HepG2 (cell line): Measurements from ENCODE around the gene RMDN2. TPM values are rescaled to one million over a fixed set of nuclear protein-coding genes. Genes with fewer than 3 reads are reported as not detected.

Source experiments
- CREM ChIP-seq, 2 experiments: sonication (generic) in 1 of 2; formaldehyde crosslinking in 1 of 2; IDR thresholded peaks; 2 replicates each; pipeline versions ENCODE4 v1.4.0 to v1.6.1; 2016 to 2020; ENCODE audit warnings: antibody characterized with exemption in 1 of 2, mild to moderate bottlenecking in 1 of 2, missing genetic modification reagents in 1 of 2
- ELF3 ChIP-seq: IDR thresholded peaks from 2 replicates; pipeline ENCODE4 v1.6.1; 2016; ENCODE audit warnings: missing genetic modification reagents, missing compliant biosample characterization
- LBX2 ChIP-seq: sonication (generic); formaldehyde crosslinking; IDR thresholded peaks from 2 replicates; pipeline ENCODE4 v1.5.0; 2020; ENCODE audit warnings: missing genetic modification reagents, mild to moderate bottlenecking, borderline replicate concordance
- MLLT10 ChIP-seq: sonication (generic); formaldehyde crosslinking; IDR thresholded peaks from 2 replicates; pipeline ENCODE4 v1.4.0; 2020; ENCODE audit warnings: missing genetic modification reagents
- MYPOP ChIP-seq: sonication (generic); formaldehyde crosslinking; IDR thresholded peaks from 2 replicates; pipeline ENCODE4 v1.8.1; 2023; ENCODE audit warnings: mild to moderate bottlenecking, moderate library complexity, missing genetic modification reagents
- STAG1 ChIP-seq: sonication (generic); formaldehyde crosslinking; IDR thresholded peaks from 2 replicates; pipeline ENCODE4 v1.4.0; 2020; ENCODE audit warnings: missing genetic modification reagents
- ZBTB26 ChIP-seq: IDR thresholded peaks from 2 replicates; pipeline ENCODE4 v1.6.1; 2016; ENCODE audit warnings: missing compliant biosample characterization, missing genetic modification reagents, borderline replicate concordance
- ZNF446 ChIP-seq: sonication (generic); formaldehyde crosslinking; IDR thresholded peaks from 2 replicates; pipeline ENCODE4 v1.5.0; 2020; ENCODE audit warnings: mild to moderate bottlenecking, missing genetic modification reagents
- ZNF460 ChIP-seq: sonication (generic); formaldehyde crosslinking; IDR thresholded peaks from 2 replicates; pipeline ENCODE4 v1.5.1; 2020; ENCODE audit warnings: missing genetic modification reagents, mild to moderate bottlenecking, borderline replicate concordance
- ZNF501 ChIP-seq: sonication (generic); formaldehyde crosslinking; IDR thresholded peaks from 2 replicates; pipeline ENCODE4 v1.5.1; 2020; ENCODE audit warnings: mild to moderate bottlenecking, moderate library complexity, missing genetic modification reagents
- ZNF75D ChIP-seq: sonication (generic); formaldehyde crosslinking; IDR thresholded peaks from 2 replicates; pipeline ENCODE4 v1.8.1; 2023; ENCODE audit warnings: missing genetic modification reagents, mild to moderate bottlenecking, borderline replicate concordance
- ZSCAN20 ChIP-seq: sonication (generic); formaldehyde crosslinking; IDR thresholded peaks from 2 replicates; pipeline ENCODE4 v1.4.0; 2020; ENCODE audit warnings: missing genetic modification reagents, mild to moderate bottlenecking, borderline replicate concordance
- polyA plus RNA-seq, 8 experiments: library from polyadenylated mRNA; depleted of rRNA in 3 of 8; stranded (reverse) in 7 of 8; unstranded in 1 of 8; fragments of >200 nt; fragmentation: Illumina TruSeq in 4 of 8; extraction: Trizol in 4 of 8; gene quantifications; 2 replicates each; pipeline versions ENCODE4 v1.2.1 to v1.2.3, GENCODE V29; 2011 to 2016; ENCODE audit warnings: low read depth in 4 of 8, missing spikeins in 1 of 8, mixed read lengths in 1 of 8; ENCODE audit not compliant: insufficient read depth in 1 of 8
- total RNA-seq, 5 experiments: library from RNA; depleted of rRNA; stranded (reverse); fragments of >200 nt; fragmentation: Illumina TruSeq; extraction: Trizol; gene quantifications; 2 replicates each; pipeline ENCODE4 v1.2.3, GENCODE V29; 2016; ENCODE audit warnings: low read depth in 1 of 5

Gene RMDN2
- total and polyA plus RNA-seq, 2 of the 13 experiments (the other 11 are each of a cell fraction or from before 2014, with no cell fraction given), result 2.3 to 8.9 TPM

- TF ChIP-seq MYPOP, result no peak
- TF ChIP-seq ZSCAN20 (CRISPR knock-in tag), result 0 out of 2 replicates have a peak, but pooled peaks have one; percentile 44
- no peak for TF ChIP-seq ZNF460
- TF ChIP-seq ZBTB26 (CRISPR knock-in tag), result 0 out of 2 replicates have a peak, but pooled peaks have one; percentile 24
- TF ChIP-seq MLLT10 (CRISPR knock-in tag), result no peak
- peak; percentile 79 for TF ChIP-seq STAG1 (CRISPR knock-in tag)
- TF ChIP-seq CREM (IDR thresholded peaks at IDR 0.05), result no peak
- TF ChIP-seq CREM (CRISPR knock-in tag; IDR thresholded peaks at IDR 0.05), result no peak
- 0 out of 2 replicates have a peak, but pooled peaks have one; percentile 34 for TF ChIP-seq ELF3 (CRISPR knock-in tag)
- TF ChIP-seq ZNF75D (CRISPR knock-in tag), result no peak
- TF ChIP-seq ZNF501 (CRISPR knock-in tag), result 0 out of 2 replicates have a peak, but pooled peaks have one; percentile 26
- no peak for TF ChIP-seq LBX2
- no peak for TF ChIP-seq ZNF446 (CRISPR knock-in tag)
Observed at GRCh38 chr2:37890893-37891495, 34.1 kb upstream of the RMDN2 start (continued).
